COR-L47 (cell line): ENCODE measurements around the gene AADACL3.

Experiments
- DNase-seq: peaks from one replicate; lab custom pipeline; 2025; lab: John Stamatoyannopoulos, UW

AADACL3 gene

GRCh38 chr1:12769031-12769430 is 53.1 kb downstream of the AADACL3 start:
- DNase-seq, result no peak

DNA sequence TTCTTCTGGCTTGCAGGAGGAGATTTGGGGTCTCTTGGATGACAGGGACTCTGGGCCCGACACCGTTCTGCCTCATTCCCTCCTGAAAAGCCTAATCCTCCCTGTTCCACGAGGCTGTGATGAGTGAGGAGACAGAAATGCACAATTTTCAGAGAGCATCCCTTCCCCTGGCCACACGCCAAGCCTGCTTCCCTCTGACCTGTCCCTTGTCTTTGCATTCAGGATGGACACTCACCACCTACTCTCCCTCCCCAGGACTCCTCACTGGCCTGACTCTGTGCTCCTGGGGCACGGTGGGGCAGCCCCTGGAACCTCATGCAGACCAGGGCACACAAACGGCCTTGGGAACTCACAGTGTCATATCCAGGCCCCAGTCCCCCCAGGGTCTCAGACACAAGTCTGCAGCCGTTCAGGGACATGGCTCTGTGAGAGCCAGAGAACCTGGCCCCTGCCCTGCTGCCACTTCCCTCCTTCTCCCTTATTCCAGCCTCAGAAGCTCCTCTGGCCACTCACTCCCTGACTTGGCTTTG is 54.1 kb downstream of the AADACL3 start:
- DNase-seq, result no peak

- DNase-seq, result no peak
Measured at GRCh38 chr1:12770620-12771019, 54.7 kb downstream of the AADACL3 start.

DNA sequence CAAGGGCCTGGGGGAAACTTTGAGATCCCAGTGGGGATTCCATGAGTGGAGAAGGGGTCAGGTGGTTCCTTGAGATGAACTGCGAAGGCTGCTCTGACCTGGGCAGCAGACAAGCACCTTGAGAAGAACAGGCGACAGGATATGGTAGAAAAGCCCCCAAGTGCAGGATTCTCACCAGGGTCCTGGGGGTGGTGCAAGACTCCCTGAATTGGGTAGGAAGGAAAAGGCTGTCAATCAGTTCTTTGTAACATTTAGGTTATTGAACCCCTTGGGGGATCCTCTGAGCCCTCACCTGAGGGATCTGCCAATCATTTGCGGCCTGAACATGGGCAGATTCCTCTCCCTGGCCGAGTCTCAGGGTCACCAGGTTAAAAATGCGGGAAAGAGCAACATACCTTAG is 55.3 kb downstream of the AADACL3 start:
- DNase-seq, result no peak

DNA sequence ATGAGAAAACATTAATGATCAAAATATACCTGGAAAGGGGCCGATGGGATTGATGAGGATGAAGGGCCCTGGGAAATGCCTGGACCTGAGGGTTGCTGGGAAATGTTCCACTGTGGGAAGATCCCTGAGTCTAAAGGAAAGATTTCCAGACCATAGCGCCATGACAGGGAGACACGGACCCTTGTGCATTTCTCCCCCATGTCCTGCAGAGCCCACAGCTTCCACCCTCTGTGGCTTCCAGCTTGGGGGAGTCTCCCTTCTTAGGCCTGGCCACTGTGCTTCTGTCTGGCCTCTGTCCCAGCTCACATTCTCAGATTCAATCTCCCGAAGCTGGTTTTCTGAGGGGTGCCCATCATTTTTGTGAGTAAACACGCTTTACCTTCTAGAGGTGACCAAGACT is 56.6 kb downstream of the AADACL3 start:
- no peak for DNase-seq

- no peak for DNase-seq
Measured at GRCh38 chr1:12773438-12773837, 57.5 kb downstream of the AADACL3 start, which contains the start of gene PRAMEF12. TSS of gene PRAMEF12 (plus strand) at chr1:12773738. CDS start at chr1:12774868, 1,130 bp downstream.

DNA sequence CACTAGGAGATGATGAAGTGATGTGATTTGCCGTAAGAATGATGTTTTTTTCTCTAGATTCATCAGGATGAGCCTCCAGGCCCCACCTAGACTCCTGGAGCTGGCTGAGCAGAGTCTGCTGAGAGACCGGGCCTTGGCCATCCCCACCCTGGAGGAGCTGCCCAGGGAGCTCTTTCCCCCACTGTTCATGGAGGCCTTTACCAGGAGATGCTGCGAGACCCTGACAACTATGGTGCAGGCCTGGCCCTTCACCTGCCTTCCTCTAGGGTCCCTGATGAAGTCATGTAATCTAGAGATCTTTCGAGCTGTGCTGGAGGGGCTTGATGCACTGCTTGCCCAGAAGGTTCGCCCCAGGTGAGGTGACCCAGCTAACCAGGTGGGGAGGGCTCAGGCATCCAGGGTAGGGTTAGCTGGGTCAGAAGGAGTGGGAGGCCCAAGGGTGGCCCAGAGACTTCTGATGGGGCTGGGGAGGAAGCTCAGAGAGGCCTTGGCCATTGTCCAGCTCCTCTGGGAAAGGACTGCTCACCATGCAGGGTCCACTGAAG is 59.0 kb downstream of the AADACL3 start:
- DNase-seq, result no peak

DNA sequence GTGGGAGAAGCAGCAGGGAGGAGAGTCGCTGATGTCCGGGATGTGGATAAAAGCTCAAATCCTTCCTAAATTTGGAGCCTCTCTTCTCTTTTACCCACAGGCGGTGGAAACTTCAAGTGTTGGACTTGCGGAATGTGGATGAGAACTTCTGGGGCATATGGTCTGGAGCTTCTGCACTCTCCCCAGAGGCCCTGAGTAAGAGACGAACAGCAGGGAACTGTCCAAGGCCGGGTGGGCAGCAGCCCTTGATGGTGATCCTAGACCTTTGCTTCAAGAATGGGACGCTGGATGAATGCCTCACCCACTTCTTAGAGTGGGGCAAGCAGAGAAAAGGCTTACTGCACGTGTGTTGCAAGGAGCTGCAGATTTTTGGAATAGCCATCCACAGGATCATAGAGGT is 59.5 kb downstream of the AADACL3 start:
- DNase-seq, result no peak

GRCh38 chr1:12776801-12777557 is 61.1 kb downstream of the AADACL3 start:
- DNase-seq, result no peak
